Muscle layer of duodenum (tissue), 2 donors: ENCODE data around the gene ANKRD29.
"Not testable (repeated sequence)": the region's sequence is repeated elsewhere in the genome, so short reads cannot be mapped to it uniquely, and the experiment has no call there.

Source experiments
- H3K27ac ChIP-seq: one replicate; pipeline ENCODE4 v1.7.0; 2013; ENCODE audit warnings: mild to moderate bottlenecking, low read length
- H3K27me3 ChIP-seq: one replicate; pipeline ENCODE4 v1.7.0; 2013; ENCODE audit warnings: low read depth, mild to moderate bottlenecking, control low read depth, low read length
- H3K36me3 ChIP-seq, 2 donors: one replicate each; pipeline ENCODE4 v1.7.0; 2013; ENCODE audit warnings: low read length in 2 of 2, control low read depth in 1 of 2, mild to moderate bottlenecking in 1 of 2; ENCODE audit not compliant: insufficient read depth in 2 of 2, control insufficient read depth in 1 of 2
- H3K4me1 ChIP-seq, 2 donors: one replicate each; pipeline ENCODE4 v1.7.0; 2013; ENCODE audit warnings: low read length in 2 of 2, mild to moderate bottlenecking in 2 of 2, control low read depth in 1 of 2, moderate library complexity in 1 of 2; ENCODE audit not compliant: insufficient read depth in 2 of 2, control insufficient read depth in 1 of 2
- H3K4me3 ChIP-seq, 2 donors: one replicate each; pipeline ENCODE4 v1.7.0; 2013; ENCODE audit warnings: low read length in 2 of 2, low read depth in 1 of 2, mild to moderate bottlenecking in 1 of 2
- H3K9me3 ChIP-seq, 2 donors: one replicate each; pipeline ENCODE4 v1.7.0; 2013; ENCODE audit warnings: low read length in 2 of 2, control low read depth in 1 of 2, mild to moderate bottlenecking in 1 of 2; ENCODE audit not compliant: control insufficient read depth in 1 of 2
- donor health status: healthy.

ANKRD29 gene

GRCh38 chr18:23641143-23641720 lies 21.5 kb downstream of the ANKRD29 start:
- Histone ChIP-seq H3K4me3 (no peak overlapping the region), H3K27me3 (no peaks in the 10 kb centered on the region), H3K9me3 (no peaks in the 10 kb centered on the region), H3K27ac (no peak overlapping the region), H3K36me3 (no peaks in the 10 kb centered on the region), H3K4me1 (no peaks in the 10 kb centered on the region)

GRCh38 chr18:23640052-23640451 lies 22.7 kb downstream of the ANKRD29 start:
- H3K27me3 ChIP-seq: no peaks in the 10 kb centered on the region
- no peaks in the 10 kb centered on the region for H3K9me3 ChIP-seq
- H3K36me3 ChIP-seq: no peaks in the 10 kb centered on the region
- no peaks in the 10 kb centered on the region for H3K4me1 ChIP-seq
- H3K4me3 ChIP-seq: no peak overlapping the region
- no peak overlapping the region for H3K27ac ChIP-seq

- not testable (repeated sequence) for H3K27ac ChIP-seq, H3K27me3 ChIP-seq, H3K4me3 ChIP-seq, H3K36me3 ChIP-seq, H3K9me3 ChIP-seq, H3K4me1 ChIP-seq
Observed at GRCh38 chr18:23636433-23636832, 26.3 kb downstream of the ANKRD29 start.

GRCh38 chr18:23636071-23636399 lies 26.7 kb downstream of the ANKRD29 start:
- Histone ChIP-seq H3K4me3 (no peak overlapping the region), H3K27me3 (no peaks in the 10 kb centered on the region), H3K4me1 (no peaks in the 10 kb centered on the region), H3K9me3 (no peaks in the 10 kb centered on the region), H3K27ac (no peak overlapping the region), H3K36me3 (no peaks in the 10 kb centered on the region)

- Histone ChIP-seq H3K36me3 (no peaks in the 10 kb centered on the region), H3K4me3 (no peak overlapping the region), H3K4me1 (no peaks in the 10 kb centered on the region), H3K9me3 (no peaks in the 10 kb centered on the region), H3K27me3 (no peaks in the 10 kb centered on the region), H3K27ac (no peak overlapping the region)
Observed at GRCh38 chr18:23635283-23636070, 27.2 kb downstream of the ANKRD29 start.

GRCh38 chr18:23634692-23635091 lies 28.0 kb downstream of the ANKRD29 start:
- Histone ChIP-seq H3K9me3 (no peaks in the 10 kb centered on the region), H3K27ac (no peak overlapping the region), H3K4me1 (no peaks in the 10 kb centered on the region), H3K36me3 (no peaks in the 10 kb centered on the region), H3K4me3 (no peak overlapping the region), H3K27me3 (no peaks in the 10 kb centered on the region)

GRCh38 chr18:23632615-23633014 lies 30.1 kb downstream of the ANKRD29 start:
- Histone ChIP-seq H3K4me1 (no peaks in the 10 kb centered on the region), H3K27me3 (no peaks in the 10 kb centered on the region), H3K36me3 (no peaks in the 10 kb centered on the region), H3K27ac (no peak overlapping the region), H3K4me3 (no peak overlapping the region), H3K9me3 (no peaks in the 10 kb centered on the region)

- H3K4me1 ChIP-seq: no peaks in the 10 kb centered on the region
- H3K9me3 ChIP-seq: no peaks in the 10 kb centered on the region
- H3K27me3 ChIP-seq: no peaks in the 10 kb centered on the region
- H3K36me3 ChIP-seq: no peaks in the 10 kb centered on the region
- H3K27ac ChIP-seq: no peak overlapping the region
- no peak overlapping the region for H3K4me3 ChIP-seq
Observed at GRCh38 chr18:23631746-23632145, 31.0 kb downstream of the ANKRD29 start.

GRCh38 chr18:23631312-23631711 lies 31.4 kb downstream of the ANKRD29 start:
- H3K4me1 ChIP-seq: no peaks in the 10 kb centered on the region
- no peak overlapping the region for H3K27ac ChIP-seq
- no peaks in the 10 kb centered on the region for H3K9me3 ChIP-seq

GRCh38 chr18:23629444-23629946 lies 33.2 kb downstream of the ANKRD29 start:
- Histone ChIP-seq H3K36me3 (no peaks in the 10 kb centered on the region), H3K4me1 (no peaks in the 10 kb centered on the region), H3K27me3 (no peaks in the 10 kb centered on the region), H3K9me3 (no peaks in the 10 kb centered on the region), H3K4me3 (no peak overlapping the region), H3K27ac (no peak overlapping the region)

More at GRCh38 chr18:23631312-23631711, 31.4 kb downstream of the ANKRD29 start:
- Histone ChIP-seq H3K4me3 (no peak overlapping the region), H3K36me3 (no peaks in the 10 kb centered on the region), H3K27me3 (no peaks in the 10 kb centered on the region)

- Histone ChIP-seq H3K4me1 (no peaks in the 10 kb centered on the region), H3K4me3 (no peak overlapping the region), H3K9me3 (no peaks in the 10 kb centered on the region), H3K36me3 (no peaks in the 10 kb centered on the region), H3K27me3 (no peaks in the 10 kb centered on the region), H3K27ac (no peak overlapping the region)
Observed at GRCh38 chr18:23627970-23628369, 34.7 kb downstream of the ANKRD29 start.

GRCh38 chr18:23627321-23627720 lies 35.4 kb downstream of the ANKRD29 start:
- Histone ChIP-seq H3K4me1 (no peaks in the 10 kb centered on the region), H3K4me3 (no peak overlapping the region), H3K27ac (no peak overlapping the region), H3K36me3 (no peaks in the 10 kb centered on the region), H3K9me3 (no peaks in the 10 kb centered on the region), H3K27me3 (no peaks in the 10 kb centered on the region)
